HepG2 (cell line): ENCODE measurements around the gene SUCLG2. TPM values are rescaled to one million over a fixed set of nuclear protein-coding genes. Genes with fewer than 3 reads are reported as not detected.

Experiments used
- ATAC-seq: fragments of 200-7000 bp; cut with Tn5 transposase; 3 replicates; pipeline ENCODE4 v1.9.1; 2020; ENCODE audit warnings: mild to moderate bottlenecking, moderate library complexity
- BruUV-seq: library from RNA; stranded (reverse); fragments of 400-500 nt; replicated peaks from 2 replicates; lab custom pipeline; 2021; lab: Mats Ljungman, UMichigan
- CTCF ChIA-PET: fragments of 300-600 bp; formaldehyde crosslinking; extraction: SDS; loops from one replicate; lab custom pipeline; 2021; ENCODE audit warnings: low total read pairs, inconsistent platforms, low intra/inter-chr PET ratio; lab: Yijun Ruan, JAX
- POLR2A ChIA-PET: fragments of 350-600 bp; sonication (Branson Sonifier 250); formaldehyde crosslinking; loops from one replicate; lab custom pipeline; 2020; ENCODE audit warnings: antibody characterized with exemption, inconsistent platforms; lab: Yijun Ruan, JAX
- DNase-seq: peaks from one replicate; pipeline ENCODE4 v3.0.0-alpha.2; 2015; ENCODE audit warnings: low spot score
- FAIRE-seq: peaks from 3 replicates; lab custom pipeline; 2011; peaks lifted over from hg19 to GRCh38; lab: Jason Lieb, UNC
- H2AFZ ChIP-seq: one replicate; pipeline ENCODE4 v1.6.1; 2011; ENCODE audit warnings: low read length, inconsistent platforms
- H3K27ac ChIP-seq: fragments of 300-600 bp; 3 replicates; pipeline ENCODE4 v1.8.0; 2011; ENCODE audit warnings: mixed run types, mild to moderate bottlenecking, mixed read lengths, low read length, inconsistent platforms; ENCODE audit not compliant: insufficient read depth; ENCODE audit errors: extremely low read length
- H3K27me3 ChIP-seq, 2 experiments: fragments of 200-600 bp in 1 of 2; 2 replicates in 1 of 2; 3 replicates in 1 of 2; pipeline versions ENCODE4 v1.6.0 to v1.8.0; 2011; ENCODE audit warnings: low read length in 2 of 2, mild to moderate bottlenecking in 2 of 2, moderate library complexity in 2 of 2, inconsistent platforms in 1 of 2; ENCODE audit not compliant: insufficient read depth in 2 of 2, control insufficient read depth in 1 of 2
- H3K36me3 ChIP-seq, 2 experiments: fragments of 200-600 bp in 1 of 2; replicated peaks in 1 of 2; 2 replicates in 1 of 2; 3 replicates in 1 of 2; pipeline versions ENCODE4 v1.5.1 to v1.8.0; 2011; ENCODE audit warnings: low read length in 2 of 2, inconsistent platforms in 1 of 2; ENCODE audit not compliant: insufficient read depth in 2 of 2, control insufficient read depth in 1 of 2
- H3K4me1 ChIP-seq: 2 replicates; pipeline ENCODE4 v1.5.1; 2012; ENCODE audit warnings: low read length, inconsistent platforms; ENCODE audit not compliant: insufficient read depth
- H3K4me2 ChIP-seq: 2 replicates; pipeline ENCODE4 v1.6.0; 2011; ENCODE audit warnings: low read depth, low read length, inconsistent platforms
- H3K4me3 ChIP-seq, 3 experiments: fragments of 200-600 bp in 1 of 3; sonication (generic), shearing (Covaris generic) in 1 of 3; replicated peaks in 1 of 3; 2 replicates each; pipeline ENCODE4 v1.5.1; 2011 to 2016; ENCODE audit warnings: low read length in 3 of 3, inconsistent platforms in 2 of 3, low read depth in 2 of 3, mild to moderate bottlenecking in 2 of 3, control low read depth in 1 of 3, mixed read lengths in 1 of 3; ENCODE audit not compliant: insufficient read depth in 1 of 3
- H3K79me2 ChIP-seq: one replicate; pipeline ENCODE4 v1.6.1; 2011; ENCODE audit warnings: low read length, inconsistent platforms; ENCODE audit not compliant: insufficient read depth
- H3K9ac ChIP-seq: 2 replicates; pipeline ENCODE4 v1.6.0; 2011; ENCODE audit warnings: mild to moderate bottlenecking, low read depth, low read length, inconsistent platforms; ENCODE audit not compliant: insufficient read depth
- H3K9me3 ChIP-seq: 2 replicates; pipeline ENCODE4 v1.5.1; 2012; ENCODE audit warnings: mild to moderate bottlenecking, low read length
- H4K20me1 ChIP-seq: 2 replicates; pipeline ENCODE4 v1.6.0; 2011; ENCODE audit warnings: inconsistent platforms, mild to moderate bottlenecking, low read length, moderate library complexity; ENCODE audit not compliant: insufficient read depth
- HNRNPK ChIP-seq: fragments of 200-400 bp; formaldehyde crosslinking; IDR thresholded peaks from 2 replicates; pipeline ENCODE4 v1.6.1; 2018; ENCODE audit warnings: low read length, low read depth, moderate library complexity, mild to moderate bottlenecking; ENCODE audit not compliant: poor library complexity, severe bottlenecking
- MED1 ChIP-seq: sonication (generic); formaldehyde crosslinking; IDR thresholded peaks from 2 replicates; pipeline ENCODE4 v1.4.0; 2020; ENCODE audit warnings: missing genetic modification reagents
- NFIB ChIP-seq: sonication (generic); formaldehyde crosslinking; IDR thresholded peaks from 2 replicates; pipeline ENCODE4 v1.9.0; 2021; ENCODE audit warnings: missing genetic modification reagents, mild to moderate bottlenecking, borderline replicate concordance
- TP53 ChIP-seq: sonication (generic); formaldehyde crosslinking; conservative IDR thresholded peaks from 2 replicates; pipeline ENCODE4 v1.4.0; 2020; ENCODE audit warnings: missing genetic modification reagents
- TRIM24 ChIP-seq: sonication (generic); formaldehyde crosslinking; IDR thresholded peaks from 2 replicates; pipeline ENCODE4 v1.8.0; 2022; ENCODE audit warnings: mild to moderate bottlenecking, missing genetic modification reagents
- ZNF207 ChIP-seq: fragments of 450-650 bp; IDR thresholded peaks from 2 replicates; pipeline ENCODE4 v1.6.1; 2016; ENCODE audit warnings: antibody characterized with exemption, borderline replicate concordance
- ZNF24 ChIP-seq: fragments of 450-650 bp; IDR thresholded peaks from 2 replicates; pipeline ENCODE4 v1.6.1; 2017; ENCODE audit warnings: antibody characterized with exemption, mild to moderate bottlenecking
- ZNF773 ChIP-seq: sonication (generic); formaldehyde crosslinking; IDR thresholded peaks from 2 replicates; pipeline ENCODE4 v1.4.0; 2020; ENCODE audit warnings: missing genetic modification reagents, borderline replicate concordance
- WGBS: methylation state at CpG from one replicate; pipeline ENCODE4 v1.1.6; 2017; ENCODE audit warnings: low lambda C conversion rate; 5-methylcytosine and 5-hydroxymethylcytosine counted together
- in situ Hi-C: cut with HindIII; loops from 2 replicates; pipeline ENCODE4 v1.10.0; 2017; ENCODE audit warnings: low pct_unique_long_range_greater_than_20kb; ENCODE audit not compliant: extremely low pct_ligation_motif_present
- intact Hi-C: fragments of 100-400 bp; cut with micrococcal nuclease; formaldehyde crosslinking; loops from one replicate; pipeline ENCODE4 v1.10.0; 2022; ENCODE audit not compliant: unreplicated experiment
- polyA plus RNA-seq, 8 experiments: library from polyadenylated mRNA; depleted of rRNA in 3 of 8; stranded (reverse) in 7 of 8; unstranded in 1 of 8; fragments of >200 nt; fragmentation: Illumina TruSeq in 4 of 8; extraction: Trizol in 4 of 8; gene quantifications; 2 replicates each; pipeline versions ENCODE4 v1.2.1 to v1.2.3, GENCODE V29; 2011 to 2016; ENCODE audit warnings: low read depth in 4 of 8, missing spikeins in 1 of 8, mixed read lengths in 1 of 8; ENCODE audit not compliant: insufficient read depth in 1 of 8
- total RNA-seq, 5 experiments: library from RNA; depleted of rRNA; stranded (reverse); fragments of >200 nt; fragmentation: Illumina TruSeq; extraction: Trizol; gene quantifications; 2 replicates each; pipeline ENCODE4 v1.2.3, GENCODE V29; 2016; ENCODE audit warnings: low read depth in 1 of 5
- TF ChIP-seq, protein P1 (sequence below): sonication (generic); formaldehyde crosslinking; IDR thresholded peaks from 2 replicates; pipeline ENCODE4 v1.4.0; 2020; ENCODE audit warnings: low read depth, mild to moderate bottlenecking, missing genetic modification reagents
- TF ChIP-seq, protein P2 (sequence below): sonication (generic); formaldehyde crosslinking; IDR thresholded peaks from 2 replicates; pipeline ENCODE4 v1.4.0; 2020; ENCODE audit warnings: low read depth, missing genetic modification reagents
- TF ChIP-seq, protein P3 (sequence below): sonication (generic); formaldehyde crosslinking; IDR thresholded peaks from 2 replicates; pipeline ENCODE4 v1.4.0; 2020; ENCODE audit warnings: missing genetic modification reagents

SUCLG2 gene
- total and polyA plus RNA-seq, 2 of the 13 experiments (the other 11 are each of a cell fraction or from before 2014, with no cell fraction given), result 21.4 to 64.9 TPM

DNA sequence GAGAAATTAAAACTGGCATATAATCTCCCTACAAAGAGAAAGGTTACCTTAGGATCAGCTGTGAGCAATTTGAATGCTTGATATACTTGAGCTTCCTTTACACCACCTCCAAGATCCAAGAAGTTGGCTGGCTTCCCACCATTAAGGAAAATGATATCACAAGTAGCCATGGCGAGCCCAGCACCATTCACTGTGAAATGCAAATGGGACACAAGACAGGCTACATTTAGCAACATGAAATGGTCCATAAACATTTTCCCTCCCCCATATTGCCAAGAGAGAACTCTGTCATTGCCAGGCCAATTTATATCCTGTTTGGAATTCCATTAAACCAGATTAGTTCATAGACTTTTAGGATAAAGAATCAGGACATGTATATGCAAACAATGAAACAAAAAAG, 158.7 kb downstream of the SUCLG2 start:
- no peak for ATAC-seq
- 100% methylated on average over 1 of the region's 1 CpG for WGBS
- Histone ChIP-seq H3K79me2 (no peaks in the 10 kb centered on the region), H3K4me1 (peaks cover 3% of the 10 kb centered on the region), H3K36me3 (no peaks in the 10 kb centered on the region; a peak in 1 of 5 replicates), H3K27me3 (no peaks in the 10 kb centered on the region), H3K27ac (no peak overlapping the region), H3K4me3 (no peak overlapping the region), H3K9me3 (no peaks in the 10 kb centered on the region), H4K20me1 (no peaks in the 10 kb centered on the region), H2AFZ (no peak overlapping the region), H3K9ac (no peak overlapping the region), H3K4me2 (no peak overlapping the region)
- POLR2A ChIA-PET, result no interaction called here
- in situ Hi-C loops, result no loop called here
- TF ChIP-seq MED1, result no peak
- TF ChIP-seq, protein P1, sequence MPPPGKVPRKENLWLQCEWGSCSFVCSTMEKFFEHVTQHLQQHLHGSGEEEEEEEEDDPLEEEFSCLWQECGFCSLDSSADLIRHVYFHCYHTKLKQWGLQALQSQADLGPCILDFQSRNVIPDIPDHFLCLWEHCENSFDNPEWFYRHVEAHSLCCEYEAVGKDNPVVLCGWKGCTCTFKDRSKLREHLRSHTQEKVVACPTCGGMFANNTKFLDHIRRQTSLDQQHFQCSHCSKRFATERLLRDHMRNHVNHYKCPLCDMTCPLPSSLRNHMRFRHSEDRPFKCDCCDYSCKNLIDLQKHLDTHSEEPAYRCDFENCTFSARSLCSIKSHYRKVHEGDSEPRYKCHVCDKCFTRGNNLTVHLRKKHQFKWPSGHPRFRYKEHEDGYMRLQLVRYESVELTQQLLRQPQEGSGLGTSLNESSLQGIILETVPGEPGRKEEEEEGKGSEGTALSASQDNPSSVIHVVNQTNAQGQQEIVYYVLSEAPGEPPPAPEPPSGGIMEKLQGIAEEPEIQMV (CRISPR knock-in tag), result no peak
- no peak for TF ChIP-seq TRIM24 (CRISPR knock-in tag)
- no peak for TF ChIP-seq ZNF207
- TF ChIP-seq HNRNPK, result no peak
- no peak for TF ChIP-seq ZNF773 (CRISPR knock-in tag)
- no peak for TF ChIP-seq NFIB (CRISPR knock-in tag)
- TF ChIP-seq, protein P2, sequence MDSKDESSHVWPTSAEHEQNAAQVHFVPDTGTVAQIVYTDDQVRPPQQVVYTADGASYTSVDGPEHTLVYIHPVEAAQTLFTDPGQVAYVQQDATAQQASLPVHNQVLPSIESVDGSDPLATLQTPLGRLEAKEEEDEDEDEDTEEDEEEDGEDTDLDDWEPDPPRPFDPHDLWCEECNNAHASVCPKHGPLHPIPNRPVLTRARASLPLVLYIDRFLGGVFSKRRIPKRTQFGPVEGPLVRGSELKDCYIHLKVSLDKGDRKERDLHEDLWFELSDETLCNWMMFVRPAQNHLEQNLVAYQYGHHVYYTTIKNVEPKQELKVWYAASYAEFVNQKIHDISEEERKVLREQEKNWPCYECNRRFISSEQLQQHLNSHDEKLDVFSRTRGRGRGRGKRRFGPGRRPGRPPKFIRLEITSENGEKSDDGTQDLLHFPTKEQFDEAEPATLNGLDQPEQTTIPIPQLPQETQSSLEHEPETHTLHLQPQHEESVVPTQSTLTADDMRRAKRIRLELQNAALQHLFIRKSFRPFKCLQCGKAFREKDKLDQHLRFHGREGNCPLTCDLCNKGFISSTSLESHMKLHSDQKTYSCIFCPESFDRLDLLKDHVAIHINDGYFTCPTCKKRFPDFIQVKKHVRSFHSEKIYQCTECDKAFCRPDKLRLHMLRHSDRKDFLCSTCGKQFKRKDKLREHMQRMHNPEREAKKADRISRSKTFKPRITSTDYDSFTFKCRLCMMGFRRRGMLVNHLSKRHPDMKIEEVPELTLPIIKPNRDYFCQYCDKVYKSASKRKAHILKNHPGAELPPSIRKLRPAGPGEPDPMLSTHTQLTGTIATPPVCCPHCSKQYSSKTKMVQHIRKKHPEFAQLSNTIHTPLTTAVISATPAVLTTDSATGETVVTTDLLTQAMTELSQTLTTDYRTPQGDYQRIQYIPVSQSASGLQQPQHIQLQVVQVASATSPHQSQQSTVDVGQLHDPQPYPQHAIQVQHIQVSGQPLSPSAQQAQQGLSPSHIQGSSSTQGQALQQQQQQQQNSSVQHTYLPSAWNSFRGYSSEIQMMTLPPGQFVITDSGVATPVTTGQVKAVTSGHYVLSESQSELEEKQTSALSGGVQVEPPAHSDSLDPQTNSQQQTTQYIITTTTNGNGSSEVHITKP (CRISPR knock-in tag), result no peak
- TF ChIP-seq, protein P3, sequence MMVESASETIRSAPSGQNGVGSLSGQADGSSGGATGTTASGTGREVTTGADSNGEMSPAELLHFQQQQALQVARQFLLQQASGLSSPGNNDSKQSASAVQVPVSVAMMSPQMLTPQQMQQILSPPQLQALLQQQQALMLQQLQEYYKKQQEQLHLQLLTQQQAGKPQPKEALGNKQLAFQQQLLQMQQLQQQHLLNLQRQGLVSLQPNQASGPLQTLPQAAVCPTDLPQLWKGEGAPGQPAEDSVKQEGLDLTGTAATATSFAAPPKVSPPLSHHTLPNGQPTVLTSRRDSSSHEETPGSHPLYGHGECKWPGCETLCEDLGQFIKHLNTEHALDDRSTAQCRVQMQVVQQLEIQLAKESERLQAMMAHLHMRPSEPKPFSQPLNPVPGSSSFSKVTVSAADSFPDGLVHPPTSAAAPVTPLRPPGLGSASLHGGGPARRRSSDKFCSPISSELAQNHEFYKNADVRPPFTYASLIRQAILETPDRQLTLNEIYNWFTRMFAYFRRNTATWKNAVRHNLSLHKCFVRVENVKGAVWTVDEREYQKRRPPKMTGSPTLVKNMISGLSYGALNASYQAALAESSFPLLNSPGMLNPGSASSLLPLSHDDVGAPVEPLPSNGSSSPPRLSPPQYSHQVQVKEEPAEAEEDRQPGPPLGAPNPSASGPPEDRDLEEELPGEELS (CRISPR knock-in tag), result no peak
- TF ChIP-seq TP53 (CRISPR knock-in tag), result no peak
- no peak for TF ChIP-seq ZNF24
- intact Hi-C loops, result no loop called here
- BruUV-seq, result no TSS peak
- FAIRE-seq, result no peak
- DNase-seq, result no peak
- CTCF ChIA-PET, result no interaction called here
